Measurements from ENCODE around the gene WASHC4. TPM values are rescaled to one million over a fixed set of nuclear protein-coding genes. Genes with fewer than 3 reads are reported as not detected.
A peak's percentile ranks its signal among the peaks of the same experiment; 100 is the strongest.

The WASHC4 gene
- total RNA-seq, 1 experiment from 2014 or later, result 42.9 TPM

DNA sequence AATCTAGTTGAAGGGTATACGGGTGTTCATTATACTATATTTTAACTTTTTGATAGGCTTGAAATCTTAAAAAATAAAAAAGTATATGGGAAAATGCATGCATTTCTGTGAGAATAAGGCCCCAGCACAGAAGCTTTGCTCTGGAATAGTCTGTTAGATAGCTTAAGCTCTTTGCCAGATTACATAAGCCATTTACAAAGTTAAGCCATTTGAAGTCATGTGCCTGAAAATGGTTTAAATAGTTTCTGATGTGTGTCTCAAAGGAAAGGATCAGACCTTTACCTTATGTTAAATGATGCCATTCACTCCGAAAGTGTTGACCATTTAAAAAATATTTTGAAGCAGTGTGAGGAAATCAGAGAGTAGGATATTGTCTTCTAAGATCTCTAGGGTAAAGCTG lies 51.3 kb downstream of the WASHC4 start:
- H3K27ac Mint-ChIP-seq, result peak overlapping the region; percentile 9
- ChIA-PET POLR2A (no interaction called here), CTCF (no interaction called here)
- peaks cover 68% of the 10 kb centered on the region for H3K36me3 Mint-ChIP-seq
- DNase-seq (ENCODE audit: low spot score) (no peak), ATAC-seq (no peak)
- H3K4me1 Mint-ChIP-seq, result peaks cover 13% of the 10 kb centered on the region
- TF ChIP-seq, protein P1, sequence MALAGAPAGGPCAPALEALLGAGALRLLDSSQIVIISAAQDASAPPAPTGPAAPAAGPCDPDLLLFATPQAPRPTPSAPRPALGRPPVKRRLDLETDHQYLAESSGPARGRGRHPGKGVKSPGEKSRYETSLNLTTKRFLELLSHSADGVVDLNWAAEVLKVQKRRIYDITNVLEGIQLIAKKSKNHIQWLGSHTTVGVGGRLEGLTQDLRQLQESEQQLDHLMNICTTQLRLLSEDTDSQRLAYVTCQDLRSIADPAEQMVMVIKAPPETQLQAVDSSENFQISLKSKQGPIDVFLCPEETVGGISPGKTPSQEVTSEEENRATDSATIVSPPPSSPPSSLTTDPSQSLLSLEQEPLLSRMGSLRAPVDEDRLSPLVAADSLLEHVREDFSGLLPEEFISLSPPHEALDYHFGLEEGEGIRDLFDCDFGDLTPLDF (CRISPR knock-in tag; IDR thresholded peaks at IDR 0.05), result no peak
- TF ChIP-seq EMX1 (CRISPR knock-in tag; IDR thresholded peaks at IDR 0.05), result no peak
- TF ChIP-seq, protein P2, sequence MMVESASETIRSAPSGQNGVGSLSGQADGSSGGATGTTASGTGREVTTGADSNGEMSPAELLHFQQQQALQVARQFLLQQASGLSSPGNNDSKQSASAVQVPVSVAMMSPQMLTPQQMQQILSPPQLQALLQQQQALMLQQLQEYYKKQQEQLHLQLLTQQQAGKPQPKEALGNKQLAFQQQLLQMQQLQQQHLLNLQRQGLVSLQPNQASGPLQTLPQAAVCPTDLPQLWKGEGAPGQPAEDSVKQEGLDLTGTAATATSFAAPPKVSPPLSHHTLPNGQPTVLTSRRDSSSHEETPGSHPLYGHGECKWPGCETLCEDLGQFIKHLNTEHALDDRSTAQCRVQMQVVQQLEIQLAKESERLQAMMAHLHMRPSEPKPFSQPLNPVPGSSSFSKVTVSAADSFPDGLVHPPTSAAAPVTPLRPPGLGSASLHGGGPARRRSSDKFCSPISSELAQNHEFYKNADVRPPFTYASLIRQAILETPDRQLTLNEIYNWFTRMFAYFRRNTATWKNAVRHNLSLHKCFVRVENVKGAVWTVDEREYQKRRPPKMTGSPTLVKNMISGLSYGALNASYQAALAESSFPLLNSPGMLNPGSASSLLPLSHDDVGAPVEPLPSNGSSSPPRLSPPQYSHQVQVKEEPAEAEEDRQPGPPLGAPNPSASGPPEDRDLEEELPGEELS (CRISPR knock-in tag; IDR thresholded peaks at IDR 0.05), result no peak
- no peak for TF ChIP-seq ZNF263 (CRISPR knock-in tag; IDR thresholded peaks at IDR 0.05; ENCODE audit: low read depth)
- TF ChIP-seq ZNF396 (CRISPR knock-in tag; IDR thresholded peaks at IDR 0.05; ENCODE audit: borderline replicate concordance), result no peak
- TF ChIP-seq, protein P3, sequence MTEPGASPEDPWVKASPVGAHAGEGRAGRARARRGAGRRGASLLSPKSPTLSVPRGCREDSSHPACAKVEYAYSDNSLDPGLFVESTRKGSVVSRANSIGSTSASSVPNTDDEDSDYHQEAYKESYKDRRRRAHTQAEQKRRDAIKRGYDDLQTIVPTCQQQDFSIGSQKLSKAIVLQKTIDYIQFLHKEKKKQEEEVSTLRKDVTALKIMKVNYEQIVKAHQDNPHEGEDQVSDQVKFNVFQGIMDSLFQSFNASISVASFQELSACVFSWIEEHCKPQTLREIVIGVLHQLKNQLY (CRISPR knock-in tag; IDR thresholded peaks at IDR 0.05), result no peak
- TF ChIP-seq OVOL2 (CRISPR knock-in tag; IDR thresholded peaks at IDR 0.05; ENCODE audit: borderline replicate concordance), result no peak
- TF ChIP-seq ZNF423 (CRISPR knock-in tag; IDR thresholded peaks at IDR 0.05), result no peak
- TF ChIP-seq, protein P4, sequence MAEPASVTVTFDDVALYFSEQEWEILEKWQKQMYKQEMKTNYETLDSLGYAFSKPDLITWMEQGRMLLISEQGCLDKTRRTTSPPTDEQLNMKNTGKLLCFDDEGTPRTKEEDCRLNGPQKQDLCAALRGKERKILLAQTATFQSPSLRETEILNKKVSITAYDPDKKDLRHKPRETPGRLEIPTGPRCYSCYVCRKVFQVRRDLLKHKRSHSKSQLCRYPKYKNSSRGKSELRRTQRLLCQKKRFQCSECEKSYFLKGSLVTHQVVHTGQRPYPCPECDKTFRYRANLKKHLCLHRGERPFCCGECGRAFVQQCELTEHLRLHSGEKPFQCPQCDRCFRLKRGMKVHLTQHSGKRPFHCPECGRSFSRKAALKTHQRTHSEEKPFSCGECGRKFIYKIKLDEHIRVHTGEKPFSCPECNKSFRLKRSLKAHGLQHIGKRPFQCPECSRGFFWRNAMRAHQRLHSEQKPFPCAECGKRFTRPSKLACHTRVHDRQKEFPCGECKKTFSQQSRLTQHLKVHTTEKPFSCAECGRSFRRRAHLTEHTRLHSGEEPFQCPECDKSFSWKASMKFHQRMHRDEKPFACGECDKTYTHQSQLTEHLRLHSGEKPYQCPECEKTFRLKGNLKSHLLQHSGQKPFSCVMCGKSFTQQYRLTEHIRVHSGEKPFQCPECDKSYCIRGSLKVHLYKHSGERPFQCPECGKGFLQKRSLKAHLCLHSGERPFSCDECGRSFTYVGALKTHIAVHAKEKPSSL (CRISPR knock-in tag; conservative IDR thresholded peaks at IDR 0.05), result no peak
- TF ChIP-seq, protein P5, sequence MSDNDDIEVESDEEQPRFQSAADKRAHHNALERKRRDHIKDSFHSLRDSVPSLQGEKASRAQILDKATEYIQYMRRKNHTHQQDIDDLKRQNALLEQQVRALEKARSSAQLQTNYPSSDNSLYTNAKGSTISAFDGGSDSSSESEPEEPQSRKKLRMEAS (CRISPR knock-in tag; IDR thresholded peaks at IDR 0.05), result no peak
- no peak for TF ChIP-seq RORB (CRISPR knock-in tag; IDR thresholded peaks at IDR 0.05)
- TF ChIP-seq GRHL2 (CRISPR knock-in tag; IDR thresholded peaks at IDR 0.05; ENCODE audit: insufficient replicate concordance, severe bottlenecking), result no peak
- TF ChIP-seq, protein P6, sequence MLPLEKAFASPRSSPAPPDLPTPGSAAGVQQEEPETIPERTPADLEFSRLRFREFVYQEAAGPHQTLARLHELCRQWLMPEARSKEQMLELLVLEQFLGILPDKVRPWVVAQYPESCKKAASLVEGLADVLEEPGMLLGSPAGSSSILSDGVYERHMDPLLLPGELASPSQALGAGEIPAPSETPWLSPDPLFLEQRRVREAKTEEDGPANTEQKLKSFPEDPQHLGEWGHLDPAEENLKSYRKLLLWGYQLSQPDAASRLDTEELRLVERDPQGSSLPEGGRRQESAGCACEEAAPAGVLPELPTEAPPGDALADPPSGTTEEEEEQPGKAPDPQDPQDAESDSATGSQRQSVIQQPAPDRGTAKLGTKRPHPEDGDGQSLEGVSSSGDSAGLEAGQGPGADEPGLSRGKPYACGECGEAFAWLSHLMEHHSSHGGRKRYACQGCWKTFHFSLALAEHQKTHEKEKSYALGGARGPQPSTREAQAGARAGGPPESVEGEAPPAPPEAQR (CRISPR knock-in tag; IDR thresholded peaks at IDR 0.05), result no peak
- no peak for TF ChIP-seq NR2C2 (CRISPR knock-in tag; IDR thresholded peaks at IDR 0.05)
- TF ChIP-seq ZNF219 (CRISPR knock-in tag; IDR thresholded peaks at IDR 0.05; ENCODE audit: borderline replicate concordance), result no peak
- TF ChIP-seq SOX15 (CRISPR knock-in tag; IDR thresholded peaks at IDR 0.05), result no peak
- no peak for TF ChIP-seq FOXJ3 (CRISPR knock-in tag; IDR thresholded peaks at IDR 0.05; ENCODE audit: borderline replicate concordance)
- no peak for TF ChIP-seq PRRX2 (CRISPR knock-in tag; IDR thresholded peaks at IDR 0.05)
- TF ChIP-seq FOXP1 (CRISPR knock-in tag; IDR thresholded peaks at IDR 0.05; ENCODE audit: borderline replicate concordance), result no peak
- TF ChIP-seq KAT7 (CRISPR knock-in tag; IDR thresholded peaks at IDR 0.05; ENCODE audit: borderline replicate concordance), result no peak
- H3K27me3 Mint-ChIP-seq (ENCODE audit: low read depth), result no peaks in the 10 kb centered on the region
- H3K4me3 Mint-ChIP-seq, result no peak overlapping the region
- H3K9me3 Mint-ChIP-seq, result 0 out of 2 replicates have a peak, but pooled peaks cover 4% of the 10 kb centered on the region
